ENCODE measurements around the gene ABLIM1.

DNA sequence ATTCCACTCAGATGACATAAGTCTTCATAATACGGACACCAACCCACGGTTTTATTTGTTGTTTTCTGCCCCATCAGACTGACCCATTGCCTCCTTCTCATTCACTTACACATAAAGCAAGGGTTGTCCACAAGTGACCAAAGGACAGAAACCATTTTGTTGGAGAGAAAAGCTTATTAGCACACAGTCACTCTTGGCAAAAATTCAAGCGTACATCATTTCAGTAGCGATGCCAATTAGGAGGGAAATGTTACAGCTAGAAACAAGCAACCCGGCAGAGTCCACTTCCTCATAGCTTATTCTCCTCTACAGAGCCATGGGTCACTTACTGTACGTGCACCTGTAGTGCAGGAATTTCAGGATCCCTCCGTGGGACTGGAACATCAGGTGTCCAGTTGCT is 23.0 kb downstream of the ABLIM1 start:
- no peak for TF ChIP-seq POLR2A (IDR thresholded peaks at IDR 0.05)
- TF ChIP-seq, protein P1, sequence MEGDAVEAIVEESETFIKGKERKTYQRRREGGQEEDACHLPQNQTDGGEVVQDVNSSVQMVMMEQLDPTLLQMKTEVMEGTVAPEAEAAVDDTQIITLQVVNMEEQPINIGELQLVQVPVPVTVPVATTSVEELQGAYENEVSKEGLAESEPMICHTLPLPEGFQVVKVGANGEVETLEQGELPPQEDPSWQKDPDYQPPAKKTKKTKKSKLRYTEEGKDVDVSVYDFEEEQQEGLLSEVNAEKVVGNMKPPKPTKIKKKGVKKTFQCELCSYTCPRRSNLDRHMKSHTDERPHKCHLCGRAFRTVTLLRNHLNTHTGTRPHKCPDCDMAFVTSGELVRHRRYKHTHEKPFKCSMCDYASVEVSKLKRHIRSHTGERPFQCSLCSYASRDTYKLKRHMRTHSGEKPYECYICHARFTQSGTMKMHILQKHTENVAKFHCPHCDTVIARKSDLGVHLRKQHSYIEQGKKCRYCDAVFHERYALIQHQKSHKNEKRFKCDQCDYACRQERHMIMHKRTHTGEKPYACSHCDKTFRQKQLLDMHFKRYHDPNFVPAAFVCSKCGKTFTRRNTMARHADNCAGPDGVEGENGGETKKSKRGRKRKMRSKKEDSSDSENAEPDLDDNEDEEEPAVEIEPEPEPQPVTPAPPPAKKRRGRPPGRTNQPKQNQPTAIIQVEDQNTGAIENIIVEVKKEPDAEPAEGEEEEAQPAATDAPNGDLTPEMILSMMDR (IDR thresholded peaks at IDR 0.05), result no peak
